Uterus (tissue), 4 donors: ENCODE results near the gene CRACDL. TPM values are rescaled to one million over a fixed set of nuclear protein-coding genes. Genes with fewer than 3 reads are reported as not detected.

Source experiments
- DNase-seq, 2 donors: peaks; one replicate each; pipeline ENCODE4 v3.0.0-alpha.2; 2019 to 2020
- H3K27ac ChIP-seq, 2 donors: fragments of 200-600 bp; sonication (generic); 1 replicate in 1 of 2; 2 replicates in 1 of 2; pipeline ENCODE4 v1.5.1; 2016 to 2018
- H3K27me3 ChIP-seq, 2 donors: fragments of 200-600 bp; sonication (generic); one replicate each; pipeline ENCODE4 v1.5.1; 2018 to 2019; ENCODE audit warnings: control low read depth in 1 of 2
- H3K36me3 ChIP-seq, 2 donors: fragments of 200-600 bp; sonication (generic); one replicate each; pipeline ENCODE4 v1.5.1; 2019; ENCODE audit warnings: control low read depth in 1 of 2
- H3K4me1 ChIP-seq, 2 donors: fragments of 200-600 bp; sonication (generic); one replicate each; pipeline ENCODE4 v1.5.1; 2018 to 2019; ENCODE audit warnings: control low read depth in 1 of 2
- H3K4me3 ChIP-seq, 2 donors: fragments of 200-600 bp; sonication (generic); 1 replicate in 1 of 2; 2 replicates in 1 of 2; pipeline ENCODE4 v1.5.1; 2018 to 2019; ENCODE audit warnings: mild to moderate bottlenecking in 1 of 2
- H3K9me3 ChIP-seq, 2 donors: fragments of 200-600 bp; sonication (generic); one replicate each; pipeline ENCODE4 v1.5.1; 2019; ENCODE audit warnings: control low read depth in 1 of 2
- CTCF ChIP-seq, 4 experiments: fragments of 200-600 bp in 2 of 4; fragments of 450-650 bp in 2 of 4; sonication (generic) in 2 of 4; IDR thresholded peaks; one replicate each; pipeline ENCODE4 v1.5.1; 2016 to 2019; ENCODE audit warnings: antibody characterized with exemption in 4 of 4, mild to moderate bottlenecking in 2 of 4, moderate library complexity in 1 of 4
- POLR2A ChIP-seq, 2 donors: fragments of 450-650 bp; IDR thresholded peaks; one replicate each; pipeline ENCODE4 v1.6.1; 2016; ENCODE audit warnings: antibody characterized with exemption in 2 of 2, mild to moderate bottlenecking in 1 of 2, moderate library complexity in 1 of 2
- intact Hi-C: fragments of 100-400 bp; cut with DNase I; formaldehyde crosslinking; loops from one replicate; pipeline ENCODE4 v1.15.1; 2023; ENCODE audit warnings: low total_unique reads
- total RNA-seq, 4 donors: library from RNA; depleted of rRNA in 3 of 4; stranded (reverse); fragments of >200 nt in 3 of 4; gene quantifications; one replicate each; pipeline versions ENCODE4 v1.1.0 to v1.2.4, GENCODE V29; 2014 to 2023
- donor health status: DM: yes; HTN: yes; CAD: no.

CRACDL gene
- total RNA-seq, 4 donors from 2014 or later: 1.5 to 14.6 (median 6.1) TPM

DNA sequence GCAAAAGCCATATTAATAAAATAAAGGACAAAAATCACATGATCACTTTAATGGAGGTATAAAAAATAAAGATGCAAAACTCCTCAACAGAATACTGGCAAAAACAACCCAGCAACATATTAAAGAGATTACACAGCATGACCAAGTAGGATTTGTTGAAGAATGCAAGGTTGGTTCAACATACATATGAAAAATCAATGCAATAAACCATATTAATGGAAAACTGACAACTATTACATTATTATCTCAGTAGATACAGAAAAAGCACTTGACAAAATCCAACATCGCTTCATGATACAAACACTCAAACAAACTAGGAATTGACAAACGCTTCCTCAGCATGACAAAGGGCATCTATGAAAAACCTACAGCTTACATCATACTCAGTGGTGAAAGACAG lies 76.7 kb downstream of the CRACDL start:
- no peaks in the 10 kb centered on the region for H3K4me1 ChIP-seq
- peaks cover 0 to 4% of the 10 kb centered on the region in 2 donors for H3K9me3 ChIP-seq
- no peaks in the 10 kb centered on the region for H3K36me3 ChIP-seq
- H3K27me3 ChIP-seq: no peaks in the 10 kb centered on the region
- H3K4me3 ChIP-seq: no peak overlapping the region
- DNase-seq: no peak
- TF ChIP-seq POLR2A (IDR thresholded peaks at IDR 0.05) (no peak), CTCF (IDR thresholded peaks at IDR 0.05) (no peak)
- intact Hi-C loops: no loop called here
- H3K27ac ChIP-seq: no peak overlapping the region

DNA sequence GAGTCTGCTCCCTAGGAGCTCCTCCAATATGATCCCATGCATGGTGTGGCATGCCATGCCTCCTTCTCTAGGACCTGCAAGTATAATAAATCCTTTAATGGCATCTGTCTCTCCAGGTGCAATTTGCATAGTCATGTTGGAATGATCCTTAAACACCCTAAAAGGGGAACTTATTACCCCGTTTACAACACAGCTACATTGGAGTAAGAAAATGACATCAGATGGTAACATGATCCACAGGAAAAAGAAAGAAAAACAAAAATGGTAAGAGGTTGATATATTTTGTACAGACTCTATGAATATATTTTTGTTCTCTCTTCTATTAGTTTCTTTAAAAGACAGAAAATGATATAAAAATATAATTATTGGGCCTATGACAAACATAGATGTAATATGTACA lies 79.0 kb downstream of the CRACDL start:
- no peak overlapping the region for H3K27ac ChIP-seq
- no peak overlapping the region for H3K4me3 ChIP-seq
- no peaks in the 10 kb centered on the region for H3K27me3 ChIP-seq
- no peak for DNase-seq
- H3K36me3 ChIP-seq: no peaks in the 10 kb centered on the region
- intact Hi-C loops: no loop called here
- no peaks in the 10 kb centered on the region for H3K4me1 ChIP-seq
- TF ChIP-seq CTCF (IDR thresholded peaks at IDR 0.05): no peak
- TF ChIP-seq POLR2A (IDR thresholded peaks at IDR 0.05): no peak
- peaks cover 0 to 4% of the 10 kb centered on the region in 2 donors for H3K9me3 ChIP-seq

- no peaks in the 10 kb centered on the region for H3K27me3 ChIP-seq
- peaks cover 0 to 4% of the 10 kb centered on the region in 2 donors for H3K9me3 ChIP-seq
- intact Hi-C loops: no loop called here
- TF ChIP-seq CTCF (IDR thresholded peaks at IDR 0.05) (no peak), POLR2A (IDR thresholded peaks at IDR 0.05) (no peak)
- no peak overlapping the region for H3K27ac ChIP-seq
- H3K4me3 ChIP-seq: no peak overlapping the region
- no peaks in the 10 kb centered on the region for H3K4me1 ChIP-seq
- DNase-seq: no peak
- H3K36me3 ChIP-seq: no peaks in the 10 kb centered on the region
Measured at GRCh38 chr2:98854682-98855081, 81.3 kb downstream of the CRACDL start.

GRCh38 chr2:98852932-98853331 lies 83.1 kb downstream of the CRACDL start:
- H3K4me1 ChIP-seq: no peaks in the 10 kb centered on the region
- H3K9me3 ChIP-seq: peaks cover 0 to 4% of the 10 kb centered on the region in 2 donors
- no peaks in the 10 kb centered on the region for H3K36me3 ChIP-seq
- DNase-seq: no peak
- no peaks in the 10 kb centered on the region for H3K27me3 ChIP-seq
- intact Hi-C loops: no loop called here
- no peak overlapping the region for H3K27ac ChIP-seq
- TF ChIP-seq POLR2A (IDR thresholded peaks at IDR 0.05): no peak
- TF ChIP-seq CTCF (IDR thresholded peaks at IDR 0.05): no peak
- H3K4me3 ChIP-seq: no peak overlapping the region

DNA sequence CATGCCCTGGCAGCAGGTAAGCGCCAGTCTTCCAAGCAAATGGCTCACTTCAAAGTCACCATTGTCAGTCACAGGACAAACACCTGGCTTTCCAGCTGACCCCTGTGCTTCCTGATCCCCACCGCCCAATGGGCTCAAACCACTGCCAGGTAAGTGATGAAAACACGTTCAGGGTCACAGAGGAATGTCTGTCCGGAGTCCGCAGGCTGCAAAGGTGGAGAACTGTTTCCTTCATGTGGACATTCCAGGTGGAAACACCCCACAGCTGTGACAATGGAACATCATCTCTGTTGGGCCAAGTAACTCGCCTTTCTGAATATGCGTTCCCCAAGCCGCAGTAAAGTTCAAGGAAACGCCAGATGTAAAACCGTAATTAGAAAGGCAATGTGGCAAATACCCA lies 86.0 kb downstream of the CRACDL start:
- Histone ChIP-seq H3K27me3 (no peaks in the 10 kb centered on the region), H3K27ac (no peak overlapping the region), H3K9me3 (no peaks in the 10 kb centered on the region), H3K4me3 (no peak overlapping the region), H3K4me1 (no peaks in the 10 kb centered on the region), H3K36me3 (no peaks in the 10 kb centered on the region)
- DNase-seq: no peak
- intact Hi-C loops: no loop called here
- TF ChIP-seq CTCF (IDR thresholded peaks at IDR 0.05) (no peak), POLR2A (IDR thresholded peaks at IDR 0.05) (no peak)
